ENCODE measurements around the gene ITSN2.

ITSN2 gene

DNA sequence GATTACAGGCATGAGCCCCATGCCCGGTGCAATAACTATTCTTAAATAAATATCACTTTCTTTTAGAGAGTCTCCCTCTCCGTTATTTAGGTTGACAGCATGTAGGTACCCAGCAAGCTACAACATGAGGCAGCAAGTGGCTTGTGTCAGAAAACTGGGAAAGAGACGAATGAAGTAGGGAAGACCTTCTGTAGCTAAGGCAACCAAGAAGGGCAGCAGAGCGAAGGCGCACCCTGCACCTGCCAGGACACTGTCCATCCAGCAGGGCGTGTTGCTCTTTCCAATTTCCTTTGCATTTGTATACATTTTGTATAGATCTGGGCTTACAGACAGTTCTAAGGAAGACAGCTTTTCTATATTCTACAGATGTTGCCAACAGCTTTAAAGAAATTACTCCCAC is 137.4 kb downstream of the ITSN2 start:
- DNase-seq (ENCODE audit: low spot score): no peak
- CTCF ChIA-PET: interaction anchor here (1.0 kb wide), 1 partner anchor 10 kb away, joined by 4 read pairs; no protein-coding TSS in a partner anchor
- TF ChIP-seq, protein P1, sequence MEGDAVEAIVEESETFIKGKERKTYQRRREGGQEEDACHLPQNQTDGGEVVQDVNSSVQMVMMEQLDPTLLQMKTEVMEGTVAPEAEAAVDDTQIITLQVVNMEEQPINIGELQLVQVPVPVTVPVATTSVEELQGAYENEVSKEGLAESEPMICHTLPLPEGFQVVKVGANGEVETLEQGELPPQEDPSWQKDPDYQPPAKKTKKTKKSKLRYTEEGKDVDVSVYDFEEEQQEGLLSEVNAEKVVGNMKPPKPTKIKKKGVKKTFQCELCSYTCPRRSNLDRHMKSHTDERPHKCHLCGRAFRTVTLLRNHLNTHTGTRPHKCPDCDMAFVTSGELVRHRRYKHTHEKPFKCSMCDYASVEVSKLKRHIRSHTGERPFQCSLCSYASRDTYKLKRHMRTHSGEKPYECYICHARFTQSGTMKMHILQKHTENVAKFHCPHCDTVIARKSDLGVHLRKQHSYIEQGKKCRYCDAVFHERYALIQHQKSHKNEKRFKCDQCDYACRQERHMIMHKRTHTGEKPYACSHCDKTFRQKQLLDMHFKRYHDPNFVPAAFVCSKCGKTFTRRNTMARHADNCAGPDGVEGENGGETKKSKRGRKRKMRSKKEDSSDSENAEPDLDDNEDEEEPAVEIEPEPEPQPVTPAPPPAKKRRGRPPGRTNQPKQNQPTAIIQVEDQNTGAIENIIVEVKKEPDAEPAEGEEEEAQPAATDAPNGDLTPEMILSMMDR (conservative IDR thresholded peaks at IDR 0.05; ENCODE audit: low read depth): no peak
- H3K27ac ChIP-seq: no peak overlapping the region
- POLR2A ChIA-PET (ENCODE audit: low non-redundant PET): no interaction called here

- no peak overlapping the region for H3K27ac ChIP-seq
- DNase-seq (ENCODE audit: low spot score): no peak
- TF ChIP-seq, protein P1 (conservative IDR thresholded peaks at IDR 0.05; ENCODE audit: low read depth): no peak
- ChIA-PET POLR2A (ENCODE audit: low non-redundant PET) (no interaction called here), CTCF (no interaction called here)
Observed at GRCh38 chr2:24221343-24222050, 138.8 kb downstream of the ITSN2 start.

GRCh38 chr2:24220554-24221291 is 139.6 kb downstream of the ITSN2 start:
- CTCF ChIA-PET: no interaction called here
- POLR2A ChIA-PET (ENCODE audit: low non-redundant PET): no interaction called here
- DNase-seq (ENCODE audit: low spot score): no peak

DNA sequence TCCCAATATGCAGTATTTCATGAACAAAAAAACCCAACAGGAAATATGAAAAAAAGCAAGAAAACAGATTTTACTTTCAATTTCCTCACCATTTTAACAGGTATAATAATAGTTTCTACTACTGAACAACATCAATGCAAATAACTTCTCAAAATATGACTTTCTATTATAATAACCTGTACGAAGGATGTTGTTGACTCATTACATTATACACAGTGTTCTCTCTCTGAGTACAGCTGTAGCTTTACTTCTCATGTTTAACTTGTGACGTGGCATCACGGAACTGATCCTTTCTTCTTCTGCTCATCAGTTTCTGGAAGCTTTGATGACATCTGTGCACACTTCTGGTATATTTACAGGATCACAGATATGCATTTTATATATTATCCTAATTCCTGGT is 145.5 kb downstream of the ITSN2 start:
- no peak overlapping the region for H3K27ac ChIP-seq
- CTCF ChIA-PET: interaction anchor here (0.7 kb wide), 1 partner anchor 896 kb away, joined by 3 read pairs; no protein-coding TSS in a partner anchor
- TF ChIP-seq, protein P1 (conservative IDR thresholded peaks at IDR 0.05; ENCODE audit: low read depth): no peak
- POLR2A ChIA-PET (ENCODE audit: low non-redundant PET): no interaction called here
- DNase-seq (ENCODE audit: low spot score): no peak

More at GRCh38 chr2:24220554-24221291, 139.6 kb downstream of the ITSN2 start:
- TF ChIP-seq, protein P1 (conservative IDR thresholded peaks at IDR 0.05; ENCODE audit: low read depth): no peak
- H3K27ac ChIP-seq: no peak overlapping the region

DNA sequence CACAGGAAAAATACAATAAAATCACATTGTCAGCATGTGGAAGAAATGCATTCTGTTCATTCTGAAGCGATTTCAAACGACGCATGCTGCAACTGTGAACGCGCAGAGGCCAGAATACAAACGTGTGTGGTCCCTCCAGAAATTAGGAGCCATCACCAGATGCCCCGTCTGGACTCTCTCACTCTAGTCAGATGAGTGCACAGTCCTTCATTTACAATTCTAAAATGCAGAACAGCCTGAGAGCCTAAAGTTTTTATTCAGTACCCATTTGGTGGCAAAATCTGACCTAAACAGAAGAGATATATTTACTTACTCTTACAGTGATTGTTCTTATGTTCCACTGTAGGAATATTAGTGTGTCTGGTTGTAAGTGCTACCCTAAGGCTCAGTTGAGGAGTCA is 148.9 kb downstream of the ITSN2 start:
- H3K27ac ChIP-seq: no peak overlapping the region
- TF ChIP-seq, protein P1 (conservative IDR thresholded peaks at IDR 0.05; ENCODE audit: low read depth): no peak
- POLR2A ChIA-PET (ENCODE audit: low non-redundant PET): no interaction called here
- CTCF ChIA-PET: no interaction called here
- DNase-seq (ENCODE audit: low spot score): no peak

DNA sequence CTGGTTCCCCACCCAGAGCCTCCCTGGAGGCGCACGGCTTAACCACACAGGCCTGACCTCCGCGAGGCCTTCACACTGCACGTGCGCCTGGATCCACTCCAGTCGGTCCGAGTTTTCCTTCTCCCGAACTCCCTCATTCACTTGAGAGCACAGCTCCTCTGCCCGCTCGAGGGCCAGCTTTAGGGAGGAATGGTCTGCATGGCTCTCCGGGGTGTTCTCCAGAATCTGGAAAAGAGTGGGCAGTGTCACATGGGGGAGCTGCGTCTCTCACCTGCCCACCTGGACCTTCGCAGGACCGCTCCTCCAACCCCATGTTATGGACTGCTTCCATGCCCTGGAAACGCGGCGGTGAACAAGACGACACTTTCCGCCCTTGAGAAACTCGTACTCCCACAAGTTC is 149.6 kb downstream of the ITSN2 start:
- CTCF ChIA-PET: no interaction called here
- TF ChIP-seq, protein P1 (conservative IDR thresholded peaks at IDR 0.05; ENCODE audit: low read depth): no peak
- no peak overlapping the region for H3K27ac ChIP-seq
- no peak for DNase-seq (ENCODE audit: low spot score)
- POLR2A ChIA-PET (ENCODE audit: low non-redundant PET): no interaction called here
